Effector memory CD8-positive, alpha-beta T cell (primary cell): ENCODE data around the gene SYNC.
"Not testable (repeated sequence)": the region's sequence is repeated elsewhere in the genome, so short reads cannot be mapped to it uniquely, and the experiment has no call there.

Experiments
- ATAC-seq: fragments of 150-1000 bp; cut with Tn5 transposase; replicated peaks from 2 replicates; pipeline ENCODE4 v1.10.0; 2021; ENCODE audit warnings: mild to moderate bottlenecking, moderate library complexity
- DNase-seq, 3 experiments: peaks; one replicate each; pipeline ENCODE4 v3.0.0; 2021
- H3K27ac Mint-ChIP-seq, 2 donors: one replicate each; pipeline ENCODE4 v1.8.0; 2022; ENCODE audit warnings: mild to moderate bottlenecking in 2 of 2, mixed read lengths in 2 of 2, moderate library complexity in 2 of 2
- H3K27me3 Mint-ChIP-seq, 2 donors: one replicate each; pipeline ENCODE4 v1.8.0; 2022; ENCODE audit warnings: mixed read lengths in 2 of 2
- H3K36me3 Mint-ChIP-seq: one replicate; pipeline ENCODE4 v1.8.0; 2022; ENCODE audit warnings: mild to moderate bottlenecking, moderate library complexity, mixed read lengths; ENCODE audit not compliant: insufficient read depth
- H3K4me1 Mint-ChIP-seq, 2 donors: one replicate each; pipeline ENCODE4 v1.8.0; 2022; ENCODE audit warnings: low read depth in 2 of 2, mixed read lengths in 2 of 2
- H3K4me3 Mint-ChIP-seq, 2 donors: one replicate each; pipeline ENCODE4 v1.8.0; 2022; ENCODE audit warnings: mild to moderate bottlenecking in 2 of 2, mixed read lengths in 2 of 2, moderate library complexity in 2 of 2
- H3K9me3 Mint-ChIP-seq, 2 donors: one replicate each; pipeline ENCODE4 v1.8.0; 2022; ENCODE audit warnings: mixed read lengths in 2 of 2

Gene SYNC

GRCh38 chr1:32636914-32637645 is 65.5 kb downstream of the SYNC start:
- DNase-seq (no peak), ATAC-seq (no peak)
- no peaks in the 10 kb centered on the region for H3K9me3 Mint-ChIP-seq
- H3K36me3 Mint-ChIP-seq, result peaks cover 52% of the 10 kb centered on the region
- H3K27ac Mint-ChIP-seq, result peak overlapping the region in 1 of 2 donors; percentile 33
- no peak overlapping the region for H3K4me3 Mint-ChIP-seq
- H3K4me1 Mint-ChIP-seq, result peaks cover 4 to 11% of the 10 kb centered on the region in 2 donors
- no peaks in the 10 kb centered on the region for H3K27me3 Mint-ChIP-seq

GRCh38 chr1:32635508-32636277 is 66.9 kb downstream of the SYNC start:
- Mint-ChIP-seq H3K36me3 (peaks cover 60% of the 10 kb centered on the region), H3K4me3 (no peak overlapping the region), H3K27ac (no peak overlapping the region), H3K27me3 (no peaks in the 10 kb centered on the region), H3K4me1 (peaks cover 4 to 11% of the 10 kb centered on the region in 2 donors), H3K9me3 (no peaks in the 10 kb centered on the region)
- DNase-seq, result no peak
- no peak for ATAC-seq

GRCh38 chr1:32632829-32633228 is 69.7 kb downstream of the SYNC start:
- H3K4me1 Mint-ChIP-seq, result peaks cover 7 to 12% of the 10 kb centered on the region in 2 donors
- no peak for ATAC-seq

GRCh38 chr1:32630173-32630572 is 72.4 kb downstream of the SYNC start:
- Mint-ChIP-seq H3K27ac (peak overlapping the region in 1 of 2 donors; percentile 97), H3K36me3 (peaks cover 50% of the 10 kb centered on the region), H3K4me1 (peaks cover 11 to 19% of the 10 kb centered on the region in 2 donors)
- H3K27me3 Mint-ChIP-seq, H3K9me3 Mint-ChIP-seq, ATAC-seq, DNase-seq, H3K4me3 Mint-ChIP-seq: not testable (repeated sequence)

More at GRCh38 chr1:32632829-32633228, 69.7 kb downstream of the SYNC start:
- no peak for DNase-seq
- Mint-ChIP-seq H3K27me3 (no peaks in the 10 kb centered on the region), H3K9me3 (no peaks in the 10 kb centered on the region), H3K36me3 (peaks cover 58% of the 10 kb centered on the region), H3K4me3 (no peak overlapping the region), H3K27ac (peak overlapping the region in 1 of 2 donors; percentile 50)
